HG03565 (cell line): ENCODE results near the gene RPS29.
"Not testable (repeated sequence)": the region's sequence is repeated elsewhere in the genome, so short reads cannot be mapped to it uniquely, and the experiment has no call there.

Experiments used
- ATAC-seq: cut with Tn5 transposase; IDR thresholded peaks from one replicate; pipeline ENCODE4 v1.9.1; 2021; ENCODE audit warnings: mild to moderate bottlenecking, moderate library complexity; ENCODE audit not compliant: unreplicated experiment

RPS29 gene

DNA sequence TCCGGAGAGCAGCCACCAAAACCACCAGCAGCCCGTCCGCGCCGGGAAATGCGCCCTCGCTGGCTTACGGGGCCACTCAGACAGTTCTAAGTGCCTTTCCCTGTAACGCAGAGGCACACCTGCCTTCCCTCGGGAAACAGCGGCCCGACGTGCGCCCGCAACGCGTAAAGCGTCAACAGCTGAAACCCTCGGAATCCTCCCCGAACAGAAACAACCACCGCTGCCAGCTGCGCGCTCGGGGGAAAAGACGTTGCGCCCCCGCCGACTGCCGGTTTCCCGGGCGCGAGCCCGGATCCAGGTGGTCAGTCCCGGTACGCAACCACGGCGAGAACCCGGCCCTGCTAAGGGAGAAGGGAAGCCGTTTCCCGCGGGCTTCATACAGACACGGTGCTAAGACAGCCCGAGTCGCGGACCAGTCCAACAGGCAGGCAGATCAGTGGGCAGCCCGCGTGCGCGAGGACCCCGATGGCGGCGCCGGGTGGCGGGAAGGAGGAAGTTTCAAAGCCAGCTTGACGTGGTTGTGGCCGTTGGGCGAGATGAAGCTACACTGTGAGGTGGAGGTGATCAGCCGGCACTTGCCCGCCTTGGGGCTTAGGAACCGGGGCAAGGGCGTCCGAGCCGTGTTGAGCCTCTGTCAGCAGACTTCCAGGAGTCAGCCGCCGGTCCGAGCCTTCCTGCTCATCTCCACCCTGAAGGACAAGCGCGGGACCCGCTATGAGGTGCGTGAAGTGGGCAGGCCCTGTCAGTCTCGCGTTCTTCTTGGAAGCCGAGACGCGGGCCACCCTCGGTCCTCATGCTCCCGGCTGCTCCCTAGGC, 12.5 kb upstream of the RPS29 start, which contains the start of gene LRR1:
Gene LRR1, plus strand, starts transcription at position 456 of the 816 bp plus-strand sequence. Its CDS starts 81 bp downstream, at position 537.
- ATAC-seq = peak; percentile 31

DNA sequence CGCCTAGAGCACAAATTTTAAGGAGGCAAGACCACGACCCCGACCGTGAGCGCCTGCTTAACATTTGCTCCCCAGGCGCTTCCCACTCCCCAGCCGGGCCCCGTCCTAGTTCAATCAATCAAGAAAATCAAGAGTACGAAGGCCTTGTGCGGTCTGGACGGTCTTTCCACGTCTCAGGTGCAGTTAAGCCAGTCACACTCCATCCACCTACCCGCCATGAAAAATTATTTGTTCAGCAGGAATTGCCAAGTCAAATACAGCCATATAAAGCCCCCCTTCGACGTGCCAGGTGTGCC, 12.0 kb upstream of the RPS29 start:
- ATAC-seq = no peak

DNA sequence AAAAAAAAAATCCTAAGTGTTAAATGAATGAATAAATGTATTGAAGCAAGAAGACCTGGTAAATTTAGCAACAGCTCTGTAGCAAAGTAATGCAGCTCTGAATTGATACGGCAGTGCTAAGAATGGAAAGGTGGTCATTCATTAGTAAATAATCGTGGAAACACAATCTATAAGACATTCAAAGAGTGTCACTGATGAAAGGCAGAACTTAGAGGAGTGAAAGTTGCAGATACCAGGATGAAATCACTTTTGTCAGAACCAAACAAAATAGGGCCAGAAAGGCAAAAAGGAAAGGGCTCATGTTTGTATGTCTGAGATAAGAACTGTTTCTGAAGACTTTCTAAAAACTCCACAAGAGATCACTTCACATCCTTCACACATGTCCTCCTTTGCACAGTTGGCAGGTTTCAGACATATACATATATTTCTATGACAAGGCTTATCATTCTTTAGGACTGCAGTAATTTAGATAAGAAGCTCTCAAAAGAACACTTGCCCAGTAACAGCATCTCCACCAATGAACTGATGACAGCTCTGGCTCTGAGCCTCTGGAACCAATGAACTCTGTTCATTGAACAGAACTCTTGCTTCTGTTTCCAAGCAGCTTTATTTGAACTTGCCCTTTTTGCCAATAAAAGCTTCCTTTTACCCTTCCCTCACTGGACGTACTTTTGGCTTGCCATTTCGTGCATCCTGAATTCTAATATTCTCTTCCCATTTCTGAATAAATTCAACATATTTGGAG, 8.3 kb upstream of the RPS29 start:
- ATAC-seq = peak; percentile 30

DNA sequence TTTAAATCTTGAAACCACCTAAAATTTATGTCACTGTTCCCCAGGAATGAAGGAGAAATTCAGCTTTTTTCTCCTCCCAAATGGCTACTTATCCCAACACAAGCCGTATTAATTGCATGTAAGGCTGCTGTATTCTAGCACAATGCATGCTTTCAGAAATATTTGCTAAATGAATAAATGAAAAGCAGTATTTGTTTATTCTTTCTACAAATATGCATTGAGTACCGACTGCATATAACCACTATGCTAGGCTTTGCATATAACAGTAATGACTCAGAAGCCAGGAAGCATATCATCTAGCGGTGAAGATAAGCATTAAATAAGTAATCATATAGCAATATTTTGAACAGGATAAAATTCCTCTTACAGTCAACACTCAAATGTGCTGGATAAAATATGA, 6.8 kb upstream of the RPS29 start:
- no peak for ATAC-seq

DNA sequence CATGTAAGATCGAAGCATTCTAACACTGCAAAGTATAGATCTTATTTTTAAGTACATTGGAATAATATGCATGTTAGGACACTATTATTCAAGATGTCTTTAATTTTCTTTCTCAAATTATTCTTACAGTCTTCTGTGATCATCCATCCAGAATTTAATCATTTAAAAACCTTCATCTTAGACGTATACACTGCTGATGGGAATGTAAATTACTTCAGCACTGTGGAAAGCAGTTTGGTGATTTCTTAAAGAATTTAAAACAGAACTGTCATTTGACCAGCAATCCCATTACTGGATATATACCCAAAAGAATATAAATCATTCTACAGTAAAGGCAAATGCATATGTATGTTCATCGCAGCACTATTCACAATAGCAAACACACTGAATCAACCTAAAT, 3.2 kb upstream of the RPS29 start:
- ATAC-seq = no peak

DNA sequence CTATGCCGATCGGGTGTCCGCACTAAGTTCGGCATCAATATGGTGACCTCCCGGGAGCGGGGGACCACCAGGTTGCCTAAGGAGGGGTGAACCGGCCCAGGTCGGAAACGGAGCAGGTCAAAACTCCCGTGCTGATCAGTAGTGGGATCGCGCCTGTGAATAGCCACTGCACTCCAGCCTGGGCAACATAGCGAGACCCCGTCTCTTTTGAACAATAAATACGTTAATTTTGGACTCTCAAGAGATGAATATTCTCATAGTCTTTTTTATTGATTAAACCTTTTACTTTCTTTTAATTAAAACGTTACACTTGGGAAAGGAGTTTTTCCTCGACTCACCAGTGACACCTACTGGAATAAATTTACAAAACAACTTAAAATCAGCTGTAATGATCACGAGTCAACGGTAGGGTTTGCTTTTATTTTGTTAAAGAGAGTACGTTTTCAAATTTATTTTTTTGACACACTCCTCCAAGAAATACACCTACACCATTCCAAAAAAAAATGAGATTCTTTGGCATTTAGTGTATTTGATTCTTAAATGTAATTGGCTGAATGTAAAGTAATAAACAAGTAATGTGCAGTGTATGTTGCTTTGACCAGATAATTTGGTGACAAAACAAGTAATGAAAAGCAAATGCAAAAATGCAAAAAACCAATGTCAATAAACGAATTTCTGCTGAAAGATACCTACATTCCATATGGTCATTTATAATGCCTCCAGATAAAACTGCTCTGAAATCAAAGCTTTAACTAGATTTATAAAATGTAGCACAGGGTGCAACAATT, 687 bp upstream of the RPS29 start:
- peak; percentile 28 for ATAC-seq

DNA sequence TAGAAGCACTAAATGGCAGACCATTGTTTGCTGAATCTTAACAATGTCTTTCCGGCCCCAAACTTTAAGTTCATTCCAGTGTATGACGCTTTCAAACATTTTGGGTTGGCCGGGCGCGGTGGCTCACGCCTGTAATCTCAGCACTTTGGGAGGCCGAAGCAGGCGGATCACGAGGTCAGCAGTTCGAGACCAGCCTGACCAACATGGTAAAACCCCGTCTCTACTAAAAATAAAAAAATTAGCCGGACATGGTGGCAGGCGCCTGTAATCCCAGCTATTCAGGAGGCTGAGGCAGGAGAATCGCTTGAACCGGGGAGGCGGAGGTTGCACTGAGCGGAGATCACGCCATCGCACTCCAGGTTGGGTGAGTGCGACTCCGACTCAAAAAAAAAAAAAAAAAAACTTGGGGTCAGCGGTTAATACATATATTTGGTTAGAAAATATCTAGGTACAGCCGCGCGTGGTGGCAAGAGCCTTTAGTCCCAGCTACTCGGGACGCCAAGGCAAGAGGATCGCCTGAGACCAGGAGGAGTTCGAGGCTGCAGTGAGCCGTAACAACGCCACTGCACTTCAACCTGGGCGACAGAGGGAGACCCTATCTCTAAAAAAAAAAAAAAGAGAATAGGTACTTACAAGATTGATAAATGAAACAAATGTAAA, 1.1 kb downstream of the RPS29 start:
- not testable (repeated sequence) for ATAC-seq

DNA sequence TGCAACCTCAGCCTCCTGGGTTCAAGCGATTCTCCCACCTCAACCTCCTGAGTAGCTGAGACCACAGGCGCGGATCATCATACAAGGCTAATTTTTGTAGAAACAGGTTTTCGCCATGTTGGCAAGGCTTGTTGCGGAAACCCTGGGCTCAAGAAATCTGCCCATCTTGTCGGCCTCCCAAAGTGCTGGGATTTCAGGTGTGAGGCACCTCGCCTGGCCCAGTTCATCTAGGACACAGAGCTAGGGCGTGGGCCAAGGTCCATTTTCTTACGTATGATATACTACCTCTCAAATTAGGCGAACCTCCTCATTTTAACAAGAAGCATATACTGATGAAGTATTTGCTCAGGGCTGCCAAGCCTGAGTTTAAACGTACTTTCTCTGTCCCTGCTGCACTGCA, 2.1 kb downstream of the RPS29 start:
- ATAC-seq = no peak

DNA sequence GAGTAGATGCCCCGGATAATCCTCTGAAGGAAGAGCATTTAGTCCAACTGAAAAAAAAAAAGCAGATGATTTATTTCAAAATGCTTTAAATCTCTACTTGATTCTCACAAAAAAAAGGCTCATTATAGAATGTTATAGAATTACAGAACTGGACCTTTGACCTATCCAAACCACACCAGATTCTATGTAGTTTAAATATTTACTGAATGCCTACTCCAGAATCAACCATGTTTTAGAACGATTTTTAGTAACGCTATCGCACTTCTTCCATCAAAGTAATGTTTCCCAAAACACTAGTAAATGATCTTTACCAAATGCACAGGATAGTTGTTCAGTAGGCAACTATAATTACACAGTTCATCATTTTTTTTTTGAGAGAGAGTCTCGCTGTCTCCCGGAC, 2.6 kb downstream of the RPS29 start:
- no peak for ATAC-seq

DNA sequence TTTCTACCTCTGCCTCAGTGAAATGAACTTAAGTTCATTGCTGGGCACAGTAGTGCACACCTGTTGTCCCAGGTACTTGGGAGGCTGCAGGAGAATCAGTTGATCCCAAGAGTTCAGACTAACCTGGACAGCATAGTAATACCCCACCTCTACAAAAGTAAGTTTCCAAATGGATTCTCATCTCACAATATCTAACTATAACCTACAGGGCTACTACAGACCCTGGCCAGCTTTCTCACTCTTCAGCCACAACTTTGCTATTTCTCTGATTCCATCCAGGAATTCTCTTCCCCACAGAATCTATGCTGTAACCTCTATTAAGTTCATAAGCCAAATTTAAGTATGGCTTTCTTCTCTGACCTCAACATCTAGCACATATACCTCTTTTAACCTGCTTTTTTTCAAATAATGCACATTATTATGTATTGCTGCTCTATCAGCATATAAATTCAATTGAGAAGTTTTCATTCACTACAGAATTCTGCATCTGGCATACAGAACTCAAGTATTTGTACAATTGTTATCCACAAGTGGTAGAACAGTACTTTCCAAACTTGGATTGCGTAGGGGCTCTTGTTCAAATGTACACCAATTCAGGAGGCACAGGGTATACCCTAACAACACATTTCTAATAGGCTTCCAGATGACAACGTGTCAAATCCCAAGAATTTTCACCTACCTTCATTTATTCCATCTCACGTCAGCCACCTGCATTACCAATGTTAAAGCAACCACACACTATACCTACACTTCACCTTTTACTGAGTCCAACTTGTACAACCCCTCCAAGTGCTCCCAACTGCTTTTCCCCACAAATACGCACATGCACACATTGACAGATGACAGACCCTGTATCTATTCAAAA, 3.8 kb downstream of the RPS29 start:
- ATAC-seq = no peak

DNA sequence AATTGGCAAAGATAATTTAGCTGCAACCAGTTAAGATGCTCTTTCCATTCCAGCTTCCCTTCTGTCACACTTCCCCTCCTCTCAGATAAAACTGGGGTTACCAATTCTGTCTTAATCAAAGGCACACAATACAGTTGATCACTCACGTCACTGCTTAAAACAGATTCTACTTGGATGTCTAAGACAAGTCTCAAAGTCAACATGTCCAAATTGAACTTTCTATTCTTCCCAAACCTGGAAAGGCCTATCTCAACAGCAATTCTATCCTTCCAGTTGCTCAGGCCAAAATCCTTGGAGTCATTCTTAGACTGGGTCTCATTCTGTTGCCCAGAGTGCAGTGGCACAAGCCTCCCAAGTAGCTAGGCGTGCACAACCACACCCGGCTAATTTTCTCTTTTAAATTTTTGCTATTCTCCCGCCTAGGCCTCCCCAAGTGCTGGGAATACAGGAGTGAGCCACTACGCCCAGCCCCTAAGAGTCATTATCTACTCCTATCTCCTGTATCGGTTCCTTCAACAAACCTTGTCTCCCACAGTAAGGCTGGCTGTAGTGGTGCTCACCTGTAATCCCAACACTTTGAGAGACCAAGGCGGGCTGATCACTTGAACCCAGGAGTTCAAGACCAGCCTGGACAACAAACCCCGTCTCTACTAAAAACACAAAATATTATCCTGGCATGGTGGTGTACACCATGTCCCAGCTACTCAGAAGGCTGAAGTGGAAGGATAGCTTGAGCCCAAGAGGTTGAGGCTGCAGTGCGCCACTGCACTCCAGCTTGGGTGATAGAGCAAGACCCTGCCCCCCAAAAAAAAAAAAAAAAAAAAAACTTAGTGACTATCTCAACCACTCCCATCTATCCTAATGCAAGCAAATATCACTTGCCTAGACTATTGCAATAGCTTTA, 4.7 kb downstream of the RPS29 start:
- no peak for ATAC-seq

DNA sequence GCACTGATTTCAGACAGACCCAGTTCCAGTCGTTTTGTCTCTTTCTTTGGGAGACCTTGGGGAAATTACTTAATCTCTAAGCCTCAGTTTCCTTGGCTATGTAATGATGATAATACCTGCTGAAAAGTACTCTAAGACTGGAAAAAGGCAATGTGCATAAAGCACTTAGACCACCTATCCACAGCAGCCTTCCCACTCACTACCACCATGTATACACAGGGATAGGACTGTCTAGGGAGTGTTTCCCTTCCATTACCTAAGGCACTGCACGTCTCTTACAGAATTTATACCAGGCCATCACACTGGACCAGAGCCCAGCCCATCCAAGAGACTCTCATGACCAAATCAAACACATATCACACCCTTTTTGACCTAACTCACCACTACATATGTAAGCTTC, 6.3 kb downstream of the RPS29 start:
- ATAC-seq = no peak

DNA sequence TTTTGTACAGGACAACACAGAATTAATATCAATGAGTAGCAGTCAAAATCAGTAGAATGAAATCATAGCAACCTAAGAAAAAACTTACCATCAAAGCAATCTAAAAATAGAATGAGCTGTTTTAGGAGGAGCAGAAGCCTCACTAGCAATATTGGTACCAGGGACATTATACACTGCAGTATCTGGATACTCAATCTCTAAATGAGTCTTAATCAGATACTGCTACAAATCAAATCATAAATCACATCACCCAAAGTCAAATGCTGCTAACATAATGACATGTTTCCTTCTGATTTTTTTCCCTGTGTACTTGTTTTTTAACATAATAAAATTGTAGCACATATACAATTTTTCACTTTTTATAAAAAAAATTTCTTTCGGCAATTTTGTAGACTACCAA, 8.0 kb downstream of the RPS29 start:
- ATAC-seq = no peak

DNA sequence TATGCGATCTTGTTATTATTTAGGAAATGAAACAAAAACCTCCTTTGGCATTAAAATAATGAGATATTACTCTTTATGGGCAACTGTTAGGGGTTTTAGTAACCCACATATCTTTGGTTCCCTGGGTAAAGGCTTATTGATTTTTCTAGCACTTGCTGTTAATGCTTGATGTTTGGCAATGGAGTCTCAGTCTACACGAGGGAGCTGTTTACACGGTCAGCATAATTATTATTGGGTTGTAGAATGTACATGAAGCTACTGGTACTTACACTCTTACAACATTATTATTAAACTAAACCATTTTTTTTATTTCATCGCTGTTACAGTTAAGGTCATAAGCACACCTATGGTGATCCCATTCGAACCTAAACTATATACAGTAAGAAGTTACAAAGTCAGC, 12.1 kb downstream of the RPS29 start:
- ATAC-seq = no peak

DNA sequence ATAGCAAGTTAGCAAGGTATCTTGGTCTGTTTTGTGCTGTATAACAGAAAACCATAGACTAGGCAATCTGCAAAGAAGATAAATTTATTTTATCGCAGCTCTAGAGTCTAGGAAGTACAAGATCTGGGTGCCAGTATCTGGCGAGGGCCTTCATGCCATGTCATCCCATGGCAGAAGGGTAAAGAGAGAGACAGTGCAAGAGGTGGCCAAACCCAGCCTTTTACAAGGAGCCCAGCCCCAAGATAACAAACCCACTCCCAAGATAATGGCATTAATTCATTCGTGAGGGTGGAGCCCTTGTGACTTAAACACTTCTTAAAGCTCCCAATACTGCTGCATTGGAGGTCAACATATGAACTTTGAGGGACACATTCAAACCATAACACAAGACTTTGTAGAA, 16.9 kb downstream of the RPS29 start:
- ATAC-seq = no peak

DNA sequence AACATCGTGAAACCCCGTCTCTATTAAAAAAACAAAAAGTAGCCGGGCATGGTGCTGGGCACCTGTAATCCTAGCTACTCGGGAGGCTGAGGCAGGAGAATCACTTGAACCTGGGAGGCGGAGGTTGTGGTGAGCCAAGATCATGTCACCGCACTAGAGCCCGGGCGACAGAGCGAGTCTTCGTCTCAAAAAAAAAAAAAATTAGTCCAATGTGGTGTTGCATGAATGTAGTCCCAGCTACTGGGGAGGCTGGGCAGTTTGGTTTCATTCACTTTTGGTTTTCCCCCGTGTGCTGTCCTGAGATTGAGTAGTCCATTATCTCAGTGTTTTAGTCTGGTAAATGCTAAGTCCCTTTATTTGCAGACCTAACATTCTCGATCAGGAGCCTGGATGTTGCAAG, 19.5 kb downstream of the RPS29 start:
- ATAC-seq = no peak

DNA sequence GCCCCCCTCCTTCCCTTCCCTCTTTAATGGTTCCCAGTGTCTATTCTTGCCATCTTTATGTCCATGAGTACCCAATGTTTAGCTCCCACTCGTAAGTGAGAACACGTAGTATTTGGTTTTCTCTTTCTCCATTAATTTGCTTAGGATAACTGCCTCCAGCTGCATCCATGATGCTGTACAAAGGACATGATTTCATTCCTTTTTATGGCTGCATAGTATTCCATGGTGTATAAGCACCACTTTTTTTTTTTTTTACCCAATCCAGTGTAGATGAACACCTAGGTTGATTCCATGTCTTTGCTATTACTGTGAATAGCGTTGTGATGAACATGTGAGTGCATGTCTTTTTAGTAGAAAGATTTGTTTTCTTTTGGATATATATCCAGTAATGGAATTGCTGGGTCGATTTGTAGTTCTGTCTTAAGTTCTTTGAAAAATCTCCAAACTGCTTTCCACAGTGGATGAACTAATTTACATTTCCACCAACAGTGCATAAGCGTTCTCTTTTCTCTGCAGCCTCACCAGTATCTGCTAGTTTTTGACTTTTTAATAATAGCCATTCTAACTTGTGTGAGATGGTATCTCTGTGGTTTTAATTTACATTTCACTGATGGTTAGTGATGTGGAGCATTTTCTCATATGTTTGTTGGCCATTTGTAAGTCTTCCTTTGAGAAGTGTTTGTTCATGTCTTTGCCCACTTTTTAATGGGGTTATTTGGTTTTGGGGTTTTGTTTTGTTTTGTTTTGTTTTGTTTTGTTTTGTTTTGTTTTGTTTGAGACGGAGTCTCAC, 26.0 kb downstream of the RPS29 start:
- ATAC-seq = no peak

DNA sequence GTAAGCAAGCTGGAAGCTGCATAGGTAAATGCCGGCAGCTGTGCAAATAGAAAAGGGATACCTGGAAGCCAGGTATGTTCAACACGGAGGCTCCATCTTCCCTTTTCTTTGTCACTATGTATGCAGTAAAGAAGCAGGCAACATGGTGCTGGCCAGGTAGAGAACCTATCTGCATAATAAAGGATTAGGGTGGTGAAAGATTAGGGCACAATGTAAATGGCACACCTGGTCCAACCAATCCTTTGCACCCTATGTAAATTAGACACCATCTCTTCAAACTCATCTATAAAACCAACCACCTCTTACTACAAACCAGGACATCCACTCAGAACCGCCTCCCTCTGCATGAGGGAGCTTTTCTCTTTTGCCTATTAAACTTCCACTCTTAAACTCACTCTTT, 32.3 kb downstream of the RPS29 start:
- no peak for ATAC-seq
